SU-DHL-6 (cell line): ENCODE data around the gene DDX39B.

ENCODE experiments used
- H2AFZ ChIP-seq: fragments of 200-600 bp; sonication (generic); 2 replicates; pipeline ENCODE4 v1.6.1; 2014; ENCODE audit warnings: low read depth, mild to moderate bottlenecking, moderate library complexity, mixed read lengths, antibody characterized with exemption, low read length; ENCODE audit not compliant: severe bottlenecking
- H3F3A ChIP-seq: fragments of 200-600 bp; shearing (Covaris generic); 2 replicates; pipeline ENCODE4 v1.6.0; 2016; ENCODE audit warnings: antibody characterized with exemption, mild to moderate bottlenecking; ENCODE audit not compliant: insufficient read depth
- H3K27ac ChIP-seq: fragments of 200-600 bp; sonication (generic); 2 replicates; pipeline ENCODE4 v1.5.1; 2016; ENCODE audit warnings: low read depth, mild to moderate bottlenecking, low read length, moderate library complexity, mixed read lengths
- H3K27me3 ChIP-seq: fragments of 200-600 bp; sonication (generic), shearing (Covaris generic); 2 replicates; pipeline ENCODE4 v1.6.0; 2014; ENCODE audit warnings: mild to moderate bottlenecking, low read length
- H3K36me3 ChIP-seq: fragments of 200-600 bp; sonication (generic); 2 replicates; pipeline ENCODE4 v1.6.1; 2014; ENCODE audit warnings: mild to moderate bottlenecking, low read length, mixed read lengths
- H3K4me2 ChIP-seq: fragments of 300-600, 200-600 bp; shearing (Covaris generic), sonication (generic); 2 replicates; pipeline ENCODE4 v1.6.0; 2014; ENCODE audit warnings: low read length, low read depth, mild to moderate bottlenecking; ENCODE audit not compliant: poor library complexity, severe bottlenecking
- H3K4me3 ChIP-seq: fragments of 200-600 bp; sonication (generic); 2 replicates; pipeline ENCODE4 v1.5.1; 2014; ENCODE audit warnings: antibody characterized with exemption, low read length, mild to moderate bottlenecking, mixed read lengths; ENCODE audit not compliant: insufficient read depth, poor library complexity, severe bottlenecking
- H3K79me2 ChIP-seq: fragments of 200-600 bp; sonication (generic); 2 replicates; pipeline ENCODE4 v1.6.1; 2014; ENCODE audit warnings: mild to moderate bottlenecking, low read length, moderate library complexity; ENCODE audit not compliant: insufficient read depth
- H3K9ac ChIP-seq: fragments of 200-600 bp; sonication (generic); 2 replicates; pipeline ENCODE4 v1.7.0; 2014; ENCODE audit warnings: mild to moderate bottlenecking, low read length
- H3K9me2 ChIP-seq: fragments of 200-600 bp; sonication (generic); replicated peaks from 2 replicates; pipeline ENCODE4 v1.6.1; 2014; ENCODE audit warnings: low read length; ENCODE audit not compliant: insufficient read depth
- H3K9me3 ChIP-seq: fragments of 200-600 bp; sonication (generic); 2 replicates; pipeline ENCODE4 v1.6.1; 2014; ENCODE audit warnings: low read length, mixed read lengths; ENCODE audit not compliant: insufficient read depth
- H4K20me1 ChIP-seq: fragments of 200-600 bp; sonication (generic); 2 replicates; pipeline ENCODE4 v1.6.1; 2014; ENCODE audit warnings: low read depth, mild to moderate bottlenecking, antibody characterized with exemption, low read length, moderate library complexity, mixed read lengths
- EZH2phosphoT487 ChIP-seq: fragments of 200-600 bp; sonication (generic), shearing (Covaris generic); conservative IDR thresholded peaks from 2 replicates; pipeline ENCODE4 v1.6.1; 2018; ENCODE audit warnings: mild to moderate bottlenecking, antibody characterized with exemption, low read length, moderate library complexity, mixed read lengths
- TF ChIP-seq, protein P1 (sequence below): fragments of 200-600 bp; sonication (generic); IDR thresholded peaks from one replicate; pipeline ENCODE4 v1.5.1; 2017; ENCODE audit warnings: antibody characterized with exemption, mild to moderate bottlenecking, low read length, moderate library complexity; ENCODE audit not compliant: insufficient read depth, poor library complexity, severe bottlenecking

The DDX39B gene

DNA sequence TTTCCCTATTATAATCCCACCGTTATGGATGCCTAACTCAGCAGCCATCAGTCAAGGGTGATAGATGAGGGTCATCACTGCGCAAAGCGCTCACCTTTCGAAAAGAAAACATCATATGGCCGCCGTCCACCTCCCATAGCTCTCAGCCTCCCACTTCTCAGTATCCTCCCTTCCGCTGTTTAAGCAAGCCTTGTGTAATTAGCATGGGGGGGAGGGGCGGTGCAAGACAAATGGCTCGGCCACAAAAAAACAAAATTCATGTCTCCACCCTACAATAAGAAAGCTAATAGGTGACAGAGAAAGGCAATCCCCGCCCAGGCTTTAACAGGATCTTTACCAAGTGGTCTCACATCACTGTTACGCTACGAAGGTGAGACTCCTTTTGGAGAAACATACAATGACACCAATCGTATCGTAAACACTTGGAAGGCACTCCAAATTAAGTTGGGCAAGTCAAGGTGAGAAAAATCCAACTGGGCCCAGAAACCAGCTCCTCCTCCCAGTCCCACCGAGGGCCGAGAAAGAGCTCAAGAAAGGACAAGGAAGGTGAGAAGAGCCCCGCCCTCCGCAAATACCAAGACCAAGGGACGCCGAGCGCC, 645 bp downstream of the DDX39B start:
- TF ChIP-seq EZH2phosphoT487, result no peak
- TF ChIP-seq, protein P1, sequence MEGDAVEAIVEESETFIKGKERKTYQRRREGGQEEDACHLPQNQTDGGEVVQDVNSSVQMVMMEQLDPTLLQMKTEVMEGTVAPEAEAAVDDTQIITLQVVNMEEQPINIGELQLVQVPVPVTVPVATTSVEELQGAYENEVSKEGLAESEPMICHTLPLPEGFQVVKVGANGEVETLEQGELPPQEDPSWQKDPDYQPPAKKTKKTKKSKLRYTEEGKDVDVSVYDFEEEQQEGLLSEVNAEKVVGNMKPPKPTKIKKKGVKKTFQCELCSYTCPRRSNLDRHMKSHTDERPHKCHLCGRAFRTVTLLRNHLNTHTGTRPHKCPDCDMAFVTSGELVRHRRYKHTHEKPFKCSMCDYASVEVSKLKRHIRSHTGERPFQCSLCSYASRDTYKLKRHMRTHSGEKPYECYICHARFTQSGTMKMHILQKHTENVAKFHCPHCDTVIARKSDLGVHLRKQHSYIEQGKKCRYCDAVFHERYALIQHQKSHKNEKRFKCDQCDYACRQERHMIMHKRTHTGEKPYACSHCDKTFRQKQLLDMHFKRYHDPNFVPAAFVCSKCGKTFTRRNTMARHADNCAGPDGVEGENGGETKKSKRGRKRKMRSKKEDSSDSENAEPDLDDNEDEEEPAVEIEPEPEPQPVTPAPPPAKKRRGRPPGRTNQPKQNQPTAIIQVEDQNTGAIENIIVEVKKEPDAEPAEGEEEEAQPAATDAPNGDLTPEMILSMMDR, result no peak
- Histone ChIP-seq H3K36me3 (peaks cover 45% of the 10 kb centered on the region), H3K27me3 (no peaks in the 10 kb centered on the region), H3K9me3 (no peaks in the 10 kb centered on the region), H2AFZ (no peak overlapping the region), H3K9me2 (no peaks in the 10 kb centered on the region), H3K4me3 (peak overlapping the region; percentile 66), H3F3A (peaks cover 39% of the 10 kb centered on the region), H4K20me1 (peaks cover 38% of the 10 kb centered on the region), H3K27ac (peak overlapping the region; percentile 83), H3K4me2 (peak overlapping the region; percentile 83), H3K79me2 (peaks cover 57% of the 10 kb centered on the region), H3K9ac (peak overlapping the region; percentile 79)

DNA sequence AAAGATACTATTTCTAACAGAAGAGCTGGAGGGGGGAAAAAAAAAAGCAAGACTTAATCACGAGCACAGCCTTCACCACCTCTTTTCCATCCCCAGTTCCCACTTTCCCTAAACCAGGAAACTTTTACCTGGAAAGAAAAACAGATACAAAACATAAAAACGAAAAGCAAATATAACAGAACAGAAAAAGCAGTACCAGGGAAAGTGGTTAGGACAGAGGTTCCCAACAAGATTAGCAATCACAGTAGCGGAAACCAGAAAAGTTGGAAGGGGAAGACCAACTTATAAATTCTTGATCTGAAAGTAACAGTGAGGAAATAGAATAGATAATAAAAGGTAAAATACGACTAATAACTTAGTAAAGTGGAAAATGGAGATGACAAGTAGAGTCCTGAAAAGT, 1.2 kb downstream of the DDX39B start:
- no peak for TF ChIP-seq EZH2phosphoT487
- TF ChIP-seq, protein P1, result no peak
- Histone ChIP-seq H2AFZ (no peak overlapping the region), H3K27ac (peak overlapping the region; percentile 83), H3K36me3 (peaks cover 50% of the 10 kb centered on the region), H3K9me3 (no peaks in the 10 kb centered on the region), H3K9me2 (no peaks in the 10 kb centered on the region), H3F3A (peaks cover 44% of the 10 kb centered on the region), H3K9ac (peak overlapping the region; percentile 79), H3K27me3 (no peaks in the 10 kb centered on the region), H4K20me1 (peaks cover 44% of the 10 kb centered on the region), H3K79me2 (peaks cover 62% of the 10 kb centered on the region), H3K4me3 (peak overlapping the region; percentile 66), H3K4me2 (peak overlapping the region; percentile 83)

DNA sequence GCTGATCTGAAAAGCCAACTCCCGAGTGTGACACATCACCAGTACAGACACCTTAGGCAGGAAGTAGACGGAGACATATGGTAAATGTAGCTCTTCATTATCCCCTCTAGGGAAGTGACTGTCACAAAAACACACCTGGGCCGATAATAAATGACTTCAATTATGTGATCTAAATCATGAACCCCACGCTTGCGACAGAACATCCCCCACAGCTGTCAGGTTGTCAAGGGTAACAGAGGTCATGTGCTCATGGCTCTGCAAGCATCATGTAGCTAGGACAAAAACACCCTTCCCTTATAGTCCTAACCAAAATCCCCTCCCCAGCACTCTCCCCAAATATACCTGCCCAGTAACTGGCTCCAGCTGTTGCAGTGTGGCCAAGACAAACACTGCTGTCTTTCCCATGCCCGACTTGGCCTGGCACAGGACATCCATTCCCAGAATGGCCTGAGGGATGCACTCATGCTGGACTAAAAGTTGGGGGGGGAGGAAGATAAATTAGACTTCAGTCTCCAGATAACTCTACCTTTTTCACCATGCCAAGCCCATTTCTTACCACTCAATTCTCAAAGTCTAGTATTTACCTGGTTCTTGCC, 2.9 kb downstream of the DDX39B start:
- H3F3A ChIP-seq, result peaks cover 44% of the 10 kb centered on the region
- peaks cover 67% of the 10 kb centered on the region for H3K36me3 ChIP-seq
- peak overlapping the region; percentile 83 for H3K4me2 ChIP-seq
- H3K27ac ChIP-seq, result no peak overlapping the region
- H4K20me1 ChIP-seq, result peaks cover 60% of the 10 kb centered on the region
- H3K79me2 ChIP-seq, result peaks cover 71% of the 10 kb centered on the region
- no peaks in the 10 kb centered on the region for H3K27me3 ChIP-seq
- H3K9me3 ChIP-seq, result no peaks in the 10 kb centered on the region
- TF ChIP-seq, protein P1, result no peak
- TF ChIP-seq EZH2phosphoT487, result no peak
- H3K9ac ChIP-seq, result peak overlapping the region; percentile 79; the same call in 1 of the 2 replicates
- no peak overlapping the region for H2AFZ ChIP-seq
- H3K4me3 ChIP-seq, result no peak overlapping the region
- H3K9me2 ChIP-seq, result no peaks in the 10 kb centered on the region
